ENCODE measurements around the gene RPP38. TPM values are rescaled to one million over a fixed set of nuclear protein-coding genes. Genes with fewer than 3 reads are reported as not detected.
A peak's percentile ranks its signal among the peaks of the same experiment; 100 is the strongest.

Gene RPP38
- total and polyA plus RNA-seq, 7 experiments from 2014 or later, result 7.6 to 36.3 (median 16.6) TPM

GRCh38 chr10:15099886-15100285, 2.7 kb downstream of the RPP38 start:
- peak overlapping the region; percentile 94 for H3K27ac ChIP-seq (ENCODE audit: low read depth, low read length)
- CTCF ChIA-PET, result interaction anchor here (0.8 kb wide), 1 partner anchor 169 kb away, joined by 3 read pairs; no protein-coding TSS in a partner anchor
- H3K36me3 Mint-ChIP-seq, result peaks cover 5 to 17% (median 10%) of the 10 kb centered on the region in 5 donors

GRCh38 chr10:15103513-15103912, 6.4 kb downstream of the RPP38 start:
- Mint-ChIP-seq H3K9me3 (no peaks in the 10 kb centered on the region), H3K4me1 (peaks cover 15 to 31% (median 24%) of the 10 kb centered on the region in 7 donors), H3K36me3 (peaks cover 5 to 21% (median 18%) of the 10 kb centered on the region in 5 donors), H3K27ac (peak overlapping the region in 2 of 9 donors; percentile 48 to 69), H3K4me3 (no peak overlapping the region), H3K27me3 (no peaks in the 10 kb centered on the region)
- intact Hi-C loops (cut with micrococcal nuclease), result loop anchor here in 1 of 2 donors (10.0 kb wide), 1 partner anchor 909 kb away; no protein-coding TSS in a partner anchor
- Histone ChIP-seq H3K27me3 (ENCODE audit: control insufficient read depth in 2 of 2, insufficient read depth in 2 of 2, low read length in 2 of 2) (no peaks in the 10 kb centered on the region), H3K36me3 (ENCODE audit: control insufficient read depth in 2 of 3, insufficient read depth in 3 of 3, low read length in 3 of 3) (peaks cover 2 to 52% (median 11%) of the 10 kb centered on the region in 3 experiments), H3K27ac (ENCODE audit: low read depth, low read length) (no peak overlapping the region), H3K4me1 (ENCODE audit: control insufficient read depth in 2 of 2, insufficient read depth in 2 of 2, low read length in 2 of 2) (peaks cover 9 to 12% of the 10 kb centered on the region in 2 donors), H3K4me3 (ENCODE audit: low read length) (no peak overlapping the region), H3K9me3 (ENCODE audit: control insufficient read depth in 2 of 3, low read length in 3 of 3) (no peaks in the 10 kb centered on the region)
- no peak for ATAC-seq
- no peak for DNase-seq
- ChIA-PET POLR2A (interaction anchor here (1.2 kb wide), 1 partner anchor 57 kb away, joined by 3 read pairs; no protein-coding TSS in a partner anchor), CTCF (interaction anchor here (1.0 kb wide), 1 partner anchor 12 kb away, joined by 4 read pairs; no protein-coding TSS in a partner anchor)

More at GRCh38 chr10:15099886-15100285, 2.7 kb downstream of the RPP38 start:
- peak overlapping the region in 6 of 9 donors; percentile 65 to 90 (median 78) for H3K27ac Mint-ChIP-seq
- Histone ChIP-seq H3K4me1 (ENCODE audit: control insufficient read depth in 2 of 2, insufficient read depth in 2 of 2, low read length in 2 of 2) (peaks cover 16 to 22% of the 10 kb centered on the region in 2 donors), H3K36me3 (ENCODE audit: control insufficient read depth in 2 of 3, insufficient read depth in 3 of 3, low read length in 3 of 3) (peaks cover 0 to 43% (median 11%) of the 10 kb centered on the region in 3 experiments), H3K9me3 (ENCODE audit: control insufficient read depth in 2 of 3, low read length in 3 of 3) (no peaks in the 10 kb centered on the region), H3K27me3 (ENCODE audit: control insufficient read depth in 2 of 2, insufficient read depth in 2 of 2, low read length in 2 of 2) (no peaks in the 10 kb centered on the region), H3K4me3 (ENCODE audit: low read length) (no peak overlapping the region)
- POLR2A ChIA-PET, result interaction anchor here (0.8 to 1.7 kb wide), 3 partner anchors 85 to 261 kb away, joined by 3 to 7 read pairs (median 4); partner anchors contain the start of genes HSPA14, MEIG1 and MSANTD7
- intact Hi-C loops (cut with micrococcal nuclease), result loop anchor here (5.0 to 10.0 kb wide), 5 partner anchors 152 to 1313 kb away; partner anchors contain the start of genes CDNF (in 1 of the 2), FAM171A1 (in 1 of the 2), HSPA14 (in 1 of the 2) and MSANTD7 (in 1 of the 2)
- peaks cover 0 to 8% (median 0%) of the 10 kb centered on the region in 11 donors for H3K9me3 Mint-ChIP-seq
- peaks cover 0 to 2% (median 0%) of the 10 kb centered on the region in 5 donors for H3K27me3 Mint-ChIP-seq
- ATAC-seq, result no peak
- H3K4me3 Mint-ChIP-seq, result peak overlapping the region in 9 of 10 donors; percentile 1 to 51 (median 24)
- H3K4me1 Mint-ChIP-seq, result peaks cover 22 to 49% (median 40%) of the 10 kb centered on the region in 7 donors
- no peak for DNase-seq

GRCh38 chr10:15106352-15107013, 9.3 kb downstream of the RPP38 start:
- Mint-ChIP-seq H3K27me3 (no peaks in the 10 kb centered on the region), H3K4me3 (no peak overlapping the region), H3K36me3 (peaks cover 5 to 30% (median 21%) of the 10 kb centered on the region in 5 donors), H3K9me3 (no peaks in the 10 kb centered on the region), H3K4me1 (peaks cover 3 to 9% (median 5%) of the 10 kb centered on the region in 7 donors), H3K27ac (peak overlapping the region; percentile 26 to 88 (median 68))
- Histone ChIP-seq H3K27ac (ENCODE audit: low read depth, low read length) (peak overlapping the region; percentile 9), H3K4me3 (ENCODE audit: low read length) (no peak overlapping the region), H3K4me1 (ENCODE audit: control insufficient read depth in 2 of 2, insufficient read depth in 2 of 2, low read length in 2 of 2) (no peaks in the 10 kb centered on the region), H3K27me3 (ENCODE audit: control insufficient read depth in 2 of 2, insufficient read depth in 2 of 2, low read length in 2 of 2) (no peaks in the 10 kb centered on the region), H3K9me3 (ENCODE audit: control insufficient read depth in 2 of 3, low read length in 3 of 3) (no peaks in the 10 kb centered on the region), H3K36me3 (ENCODE audit: control insufficient read depth in 2 of 3, insufficient read depth in 3 of 3, low read length in 3 of 3) (peaks cover 11 to 63% (median 12%) of the 10 kb centered on the region in 3 experiments)
- ChIA-PET CTCF (interaction anchor here (0.5 to 2.2 kb wide), 7 partner anchors 9 to 909 kb away, joined by 3 to 8 read pairs (median 3); partner anchors contain the start of gene RPP38), POLR2A (interaction anchor here (0.8 kb wide), 1 partner anchor 58 kb away, joined by 3 read pairs; no protein-coding TSS in a partner anchor)
- peak; percentile 41 to 67 (median 58) for DNase-seq
- intact Hi-C loops (cut with micrococcal nuclease), result loop anchor here (1.0 to 10.0 kb wide), 9 partner anchors 9 to 1734 kb away; partner anchors contain the start of genes FAM171A1 (in 1 of the 2), NMT2 (in 1 of the 2) and RPP38 (in 1 of the 2)
- peak; percentile 99 for ATAC-seq

- no peak for DNase-seq
- H3K27ac Mint-ChIP-seq, result peak overlapping the region in 4 of 9 donors; percentile 38 to 91 (median 66)
Measured at GRCh38 chr10:15112657-15113056, 15.5 kb downstream of the RPP38 start.

GRCh38 chr10:15113766-15114165, 16.6 kb downstream of the RPP38 start:
- ATAC-seq (no peak), DNase-seq (no peak)
- CTCF ChIA-PET, result interaction anchor here (1.0 kb wide), 1 partner anchor 54 kb away, joined by 6 read pairs; no protein-coding TSS in a partner anchor
- no peaks in the 10 kb centered on the region for H3K27me3 ChIP-seq (ENCODE audit: control insufficient read depth in 2 of 2, insufficient read depth in 2 of 2, low read length in 2 of 2)
- Mint-ChIP-seq H3K27ac (peak overlapping the region in 2 of 9 donors; percentile 38 to 65), H3K4me1 (peaks cover 0 to 9% (median 5%) of the 10 kb centered on the region in 7 donors), H3K9me3 (no peaks in the 10 kb centered on the region), H3K27me3 (no peaks in the 10 kb centered on the region), H3K4me3 (no peak overlapping the region), H3K36me3 (peaks cover 0 to 27% (median 17%) of the 10 kb centered on the region in 5 donors)
- H3K4me3 ChIP-seq (ENCODE audit: low read length), result no peak overlapping the region
- H3K9me3 ChIP-seq (ENCODE audit: control insufficient read depth in 2 of 3, low read length in 3 of 3), result no peaks in the 10 kb centered on the region
- H3K36me3 ChIP-seq (ENCODE audit: control insufficient read depth in 2 of 3, insufficient read depth in 3 of 3, low read length in 3 of 3), result peaks cover 0 to 52% (median 12%) of the 10 kb centered on the region in 3 experiments
- H3K4me1 ChIP-seq (ENCODE audit: control insufficient read depth in 2 of 2, insufficient read depth in 2 of 2, low read length in 2 of 2), result no peaks in the 10 kb centered on the region
- POLR2A ChIA-PET, result interaction anchor here (0.6 kb wide), 1 partner anchor 12 kb away, joined by 3 read pairs; no protein-coding TSS in a partner anchor
- intact Hi-C loops (cut with micrococcal nuclease), result no loop called here
- no peak overlapping the region for H3K27ac ChIP-seq (ENCODE audit: low read depth, low read length)

More at GRCh38 chr10:15112657-15113056, 15.5 kb downstream of the RPP38 start:
- H3K4me1 Mint-ChIP-seq, result peaks cover 0 to 9% (median 5%) of the 10 kb centered on the region in 7 donors
- peak overlapping the region in 1 of 10 donors; percentile 52 for H3K4me3 Mint-ChIP-seq
- intact Hi-C loops (cut with micrococcal nuclease), result no loop called here
- no peak overlapping the region for H3K27ac ChIP-seq (ENCODE audit: low read depth, low read length)
- no peak overlapping the region for H3K4me3 ChIP-seq (ENCODE audit: low read length)
- no peaks in the 10 kb centered on the region for H3K27me3 Mint-ChIP-seq
- no peaks in the 10 kb centered on the region for H3K9me3 ChIP-seq (ENCODE audit: control insufficient read depth in 2 of 3, low read length in 3 of 3)
- ATAC-seq, result no peak
- POLR2A ChIA-PET, result no interaction called here
- CTCF ChIA-PET, result interaction anchor here (0.5 to 1.0 kb wide), 3 partner anchors 55 to 263 kb away, joined by 3 to 6 read pairs (median 3); no protein-coding TSS in a partner anchor
- H3K9me3 Mint-ChIP-seq, result no peaks in the 10 kb centered on the region
- H3K36me3 Mint-ChIP-seq, result peaks cover 0 to 33% (median 23%) of the 10 kb centered on the region in 5 donors
- H3K27me3 ChIP-seq (ENCODE audit: control insufficient read depth in 2 of 2, insufficient read depth in 2 of 2, low read length in 2 of 2), result no peaks in the 10 kb centered on the region
- H3K36me3 ChIP-seq (ENCODE audit: control insufficient read depth in 2 of 3, insufficient read depth in 3 of 3, low read length in 3 of 3), result peaks cover 0 to 48% (median 16%) of the 10 kb centered on the region in 3 experiments
- H3K4me1 ChIP-seq (ENCODE audit: control insufficient read depth in 2 of 2, insufficient read depth in 2 of 2, low read length in 2 of 2), result no peaks in the 10 kb centered on the region

- ATAC-seq, result no peak
- H3K4me3 ChIP-seq (ENCODE audit: low read length), result no peak overlapping the region
- H3K4me1 Mint-ChIP-seq, result peaks cover 0 to 9% (median 5%) of the 10 kb centered on the region in 7 donors
- H3K27ac ChIP-seq (ENCODE audit: low read depth, low read length), result no peak overlapping the region
- no peaks in the 10 kb centered on the region for H3K4me1 ChIP-seq (ENCODE audit: control insufficient read depth in 2 of 2, insufficient read depth in 2 of 2, low read length in 2 of 2)
- H3K27me3 Mint-ChIP-seq, result no peaks in the 10 kb centered on the region
- ChIA-PET CTCF (no interaction called here), POLR2A (no interaction called here)
- peaks cover 0 to 59% (median 4%) of the 10 kb centered on the region in 3 experiments for H3K36me3 ChIP-seq (ENCODE audit: control insufficient read depth in 2 of 3, insufficient read depth in 3 of 3, low read length in 3 of 3)
- intact Hi-C loops (cut with micrococcal nuclease), result no loop called here
- H3K9me3 ChIP-seq (ENCODE audit: control insufficient read depth in 2 of 3, low read length in 3 of 3), result no peaks in the 10 kb centered on the region
- no peak overlapping the region for H3K4me3 Mint-ChIP-seq
- no peaks in the 10 kb centered on the region for H3K27me3 ChIP-seq (ENCODE audit: control insufficient read depth in 2 of 2, insufficient read depth in 2 of 2, low read length in 2 of 2)
- H3K36me3 Mint-ChIP-seq, result peaks cover 0 to 25% (median 18%) of the 10 kb centered on the region in 5 donors
- no peaks in the 10 kb centered on the region for H3K9me3 Mint-ChIP-seq
- H3K27ac Mint-ChIP-seq, result no peak overlapping the region
- DNase-seq, result no peak
Measured at GRCh38 chr10:15116225-15116624, 19.1 kb downstream of the RPP38 start.
